ENCODE data around the gene UBE2D4.

The UBE2D4 gene

DNA sequence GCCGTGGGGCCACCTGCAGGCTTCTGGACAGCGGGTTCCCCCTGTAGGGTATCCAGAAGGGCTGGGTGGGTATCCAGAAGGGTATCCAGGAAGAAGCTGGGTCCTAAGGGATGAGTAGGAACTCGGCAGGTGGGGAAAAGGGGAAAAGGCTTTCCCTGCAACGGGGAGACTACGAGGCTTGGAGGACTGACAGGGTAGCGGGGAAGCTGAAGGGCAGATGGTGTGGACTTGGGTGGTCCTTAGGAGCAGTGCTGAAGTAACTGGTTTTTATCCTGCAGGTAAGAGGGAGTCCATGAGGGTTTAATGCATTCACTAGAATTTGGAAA, 525 bp downstream of the UBE2D4 start:
- TF ChIP-seq, protein P1, sequence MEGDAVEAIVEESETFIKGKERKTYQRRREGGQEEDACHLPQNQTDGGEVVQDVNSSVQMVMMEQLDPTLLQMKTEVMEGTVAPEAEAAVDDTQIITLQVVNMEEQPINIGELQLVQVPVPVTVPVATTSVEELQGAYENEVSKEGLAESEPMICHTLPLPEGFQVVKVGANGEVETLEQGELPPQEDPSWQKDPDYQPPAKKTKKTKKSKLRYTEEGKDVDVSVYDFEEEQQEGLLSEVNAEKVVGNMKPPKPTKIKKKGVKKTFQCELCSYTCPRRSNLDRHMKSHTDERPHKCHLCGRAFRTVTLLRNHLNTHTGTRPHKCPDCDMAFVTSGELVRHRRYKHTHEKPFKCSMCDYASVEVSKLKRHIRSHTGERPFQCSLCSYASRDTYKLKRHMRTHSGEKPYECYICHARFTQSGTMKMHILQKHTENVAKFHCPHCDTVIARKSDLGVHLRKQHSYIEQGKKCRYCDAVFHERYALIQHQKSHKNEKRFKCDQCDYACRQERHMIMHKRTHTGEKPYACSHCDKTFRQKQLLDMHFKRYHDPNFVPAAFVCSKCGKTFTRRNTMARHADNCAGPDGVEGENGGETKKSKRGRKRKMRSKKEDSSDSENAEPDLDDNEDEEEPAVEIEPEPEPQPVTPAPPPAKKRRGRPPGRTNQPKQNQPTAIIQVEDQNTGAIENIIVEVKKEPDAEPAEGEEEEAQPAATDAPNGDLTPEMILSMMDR (IDR thresholded peaks at IDR 0.05) = no peak; the same call in 1 of the 2 replicates

DNA sequence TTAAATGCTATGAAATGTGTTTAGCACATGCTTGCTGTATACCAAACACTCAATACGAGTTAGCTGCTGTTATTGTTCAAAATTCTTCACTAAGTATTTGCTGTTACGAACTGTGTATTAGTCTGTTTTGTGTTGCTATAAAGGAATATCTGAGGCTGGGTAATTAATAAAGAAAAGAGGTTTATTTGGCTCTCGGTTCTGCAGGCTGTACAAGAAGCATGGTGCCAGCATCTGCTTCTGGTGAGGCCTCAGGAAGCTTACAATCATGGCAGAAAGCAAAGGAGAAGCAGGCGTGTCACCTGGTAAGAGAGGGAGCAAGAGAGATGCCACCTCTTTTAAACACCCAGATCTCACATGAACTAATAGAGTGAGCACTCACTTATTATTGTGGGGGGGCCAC, 1.6 kb downstream of the UBE2D4 start:
- TF ChIP-seq, protein P1 (IDR thresholded peaks at IDR 0.05) = no peak

DNA sequence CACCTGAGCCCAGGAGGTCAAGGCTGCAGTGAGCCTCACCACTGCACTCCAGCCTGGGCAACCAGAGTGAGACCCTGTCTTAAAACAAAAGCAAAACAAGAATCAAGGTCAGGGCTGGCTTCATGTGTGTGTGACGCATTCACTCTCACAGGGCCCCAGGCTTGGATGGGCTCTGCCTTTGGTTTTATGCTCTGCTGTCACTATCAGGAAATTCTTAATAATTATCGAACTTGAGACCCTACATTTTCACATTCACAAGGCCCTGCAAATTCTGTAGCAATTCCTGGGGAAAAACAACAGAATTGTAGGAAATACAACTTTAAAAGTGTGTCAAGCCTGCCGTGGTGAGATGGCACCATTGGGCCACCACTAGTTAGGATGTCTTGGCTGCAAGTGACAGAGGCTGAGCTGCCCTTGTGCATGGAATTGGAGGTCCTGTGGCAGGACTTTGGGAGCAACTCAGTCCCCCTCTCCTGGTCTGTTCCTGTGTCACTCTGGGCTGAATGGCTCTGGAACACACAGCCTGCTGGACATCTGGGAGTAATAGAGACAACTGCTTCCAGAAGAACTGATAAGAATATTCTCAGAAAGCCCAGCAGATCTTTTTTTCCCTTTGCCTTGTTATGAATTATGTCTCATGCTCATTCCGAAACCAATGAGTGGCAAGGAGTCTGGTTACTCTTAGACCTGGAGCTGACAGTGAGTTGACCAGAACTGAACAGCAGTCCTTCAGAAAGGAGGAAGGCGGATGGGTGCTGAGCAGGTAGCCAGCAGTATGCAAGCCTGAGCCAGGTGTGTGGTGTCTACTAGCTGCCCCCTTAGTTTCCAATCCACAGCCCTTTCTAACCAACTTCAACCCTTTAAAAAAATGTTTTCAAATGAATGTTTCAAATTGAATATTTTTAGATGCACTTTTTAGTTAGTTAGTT, 3.6 kb downstream of the UBE2D4 start:
- TF ChIP-seq, protein P1 (IDR thresholded peaks at IDR 0.05) = no peak

DNA sequence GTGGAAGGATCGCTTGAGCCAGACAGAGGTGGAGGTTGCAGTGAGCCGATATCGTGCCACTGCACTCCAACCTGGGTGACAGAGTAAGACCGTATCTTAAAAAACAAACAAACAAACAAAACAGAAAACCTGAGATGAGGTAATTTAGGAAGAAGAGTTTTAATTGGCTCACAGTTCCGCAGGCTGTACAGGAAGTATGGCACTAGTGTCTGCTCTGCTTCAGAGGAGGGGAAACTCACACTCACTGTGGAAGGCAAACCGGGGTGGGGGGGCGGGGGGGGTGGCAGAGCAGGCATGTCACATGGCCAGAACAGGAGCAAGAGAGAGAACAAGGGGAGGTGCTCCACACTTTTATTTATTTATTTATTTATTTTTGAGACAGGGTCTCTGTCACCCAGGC, 5.1 kb downstream of the UBE2D4 start:
- TF ChIP-seq, protein P1 (IDR thresholded peaks at IDR 0.05) = no peak

DNA sequence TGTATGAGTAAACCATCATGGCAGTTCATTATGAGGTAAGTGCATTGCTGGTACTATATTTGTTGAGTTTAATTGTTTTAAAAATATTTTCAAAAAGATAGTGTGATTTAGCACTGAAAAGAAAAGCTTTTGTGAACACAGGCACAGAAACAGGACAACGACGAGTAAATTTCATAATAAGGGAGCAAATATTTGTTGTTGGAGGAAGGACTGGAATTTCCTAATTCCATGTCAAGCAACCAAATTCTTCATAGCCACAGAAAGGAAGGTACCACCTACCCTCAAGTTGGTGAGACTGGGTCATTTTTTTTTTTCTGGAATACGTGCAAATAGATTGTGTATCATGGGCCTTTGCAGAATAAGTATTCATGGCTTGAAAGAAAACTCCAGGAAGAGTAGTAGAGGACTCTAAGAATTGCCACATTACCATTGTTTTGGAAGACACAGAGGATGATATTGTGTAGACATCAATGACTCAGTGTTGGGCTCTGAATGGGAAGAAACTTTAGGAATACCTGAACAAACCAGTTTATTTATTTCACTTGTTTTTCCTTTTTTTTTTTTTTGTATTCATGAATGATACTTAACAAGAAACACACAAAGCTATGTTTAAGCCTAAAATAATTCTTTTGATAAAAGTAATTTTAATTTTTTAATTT, 7.8 kb downstream of the UBE2D4 start:
- TF ChIP-seq, protein P1 (IDR thresholded peaks at IDR 0.05) = no peak

DNA sequence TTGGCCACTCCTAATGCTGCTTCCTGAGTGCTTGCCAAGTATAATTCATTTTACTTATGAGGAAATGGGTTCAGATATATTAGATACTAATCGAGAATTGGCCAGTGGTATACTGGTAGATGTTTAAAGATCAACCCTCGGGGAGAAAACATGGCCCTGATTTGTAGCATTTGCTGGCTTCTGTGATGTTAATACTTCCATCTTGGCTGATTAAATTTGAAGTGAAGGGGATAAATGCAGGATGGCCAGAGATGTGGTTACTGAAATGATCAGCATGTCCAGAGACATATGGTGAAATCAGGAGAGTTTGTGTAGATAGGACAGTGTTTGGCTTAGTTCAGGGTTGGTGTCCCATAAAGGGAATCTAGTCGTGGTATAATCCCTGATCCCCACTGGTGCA, 11.2 kb downstream of the UBE2D4 start:
- TF ChIP-seq, protein P1 (IDR thresholded peaks at IDR 0.05) = no peak

DNA sequence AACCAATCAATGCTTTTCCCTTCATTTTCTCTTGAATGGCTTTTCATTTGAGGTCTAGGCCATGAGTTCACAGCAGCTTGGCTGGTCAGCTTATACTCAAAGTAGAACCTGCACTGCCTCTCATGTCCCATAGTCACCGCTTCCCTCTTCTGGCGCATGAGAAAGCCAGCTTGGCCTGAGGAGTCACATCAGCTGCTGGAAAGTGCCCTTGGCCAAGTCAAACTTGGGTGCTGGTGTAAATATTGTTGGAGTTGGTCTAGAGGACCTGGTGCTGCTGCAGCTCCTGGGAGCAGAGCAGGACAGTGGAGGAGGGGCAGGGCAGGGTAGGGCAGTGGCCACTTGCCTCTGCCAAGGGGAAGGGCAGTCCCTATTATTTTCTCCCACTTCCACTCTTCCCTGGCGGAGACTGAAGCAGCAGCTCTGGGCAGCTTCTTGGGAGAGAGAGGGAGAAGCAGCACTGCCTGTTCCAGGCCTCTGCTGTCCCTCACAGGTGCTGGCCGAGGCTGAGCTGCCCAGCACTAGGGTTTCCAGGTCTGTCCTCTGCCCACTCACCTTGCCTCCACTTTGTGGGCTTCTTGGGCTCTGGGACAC, 12.8 kb downstream of the UBE2D4 start:
- TF ChIP-seq, protein P1 (IDR thresholded peaks at IDR 0.05) = no peak

Data from LNCAP (cell line).